Endometrium (tissue), 2 donors: ENCODE measurements around the gene ARFGAP3.

Source experiments
- FAIRE-seq: peaks from 2 replicates; lab custom pipeline; 2012; peaks lifted over from hg19 to GRCh38; lab: Jason Lieb, UNC
- donor health status: control.
- donor health status: control.

The ARFGAP3 gene, protein sequence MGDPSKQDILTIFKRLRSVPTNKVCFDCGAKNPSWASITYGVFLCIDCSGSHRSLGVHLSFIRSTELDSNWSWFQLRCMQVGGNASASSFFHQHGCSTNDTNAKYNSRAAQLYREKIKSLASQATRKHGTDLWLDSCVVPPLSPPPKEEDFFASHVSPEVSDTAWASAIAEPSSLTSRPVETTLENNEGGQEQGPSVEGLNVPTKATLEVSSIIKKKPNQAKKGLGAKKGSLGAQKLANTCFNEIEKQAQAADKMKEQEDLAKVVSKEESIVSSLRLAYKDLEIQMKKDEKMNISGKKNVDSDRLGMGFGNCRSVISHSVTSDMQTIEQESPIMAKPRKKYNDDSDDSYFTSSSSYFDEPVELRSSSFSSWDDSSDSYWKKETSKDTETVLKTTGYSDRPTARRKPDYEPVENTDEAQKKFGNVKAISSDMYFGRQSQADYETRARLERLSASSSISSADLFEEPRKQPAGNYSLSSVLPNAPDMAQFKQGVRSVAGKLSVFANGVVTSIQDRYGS

DNA sequence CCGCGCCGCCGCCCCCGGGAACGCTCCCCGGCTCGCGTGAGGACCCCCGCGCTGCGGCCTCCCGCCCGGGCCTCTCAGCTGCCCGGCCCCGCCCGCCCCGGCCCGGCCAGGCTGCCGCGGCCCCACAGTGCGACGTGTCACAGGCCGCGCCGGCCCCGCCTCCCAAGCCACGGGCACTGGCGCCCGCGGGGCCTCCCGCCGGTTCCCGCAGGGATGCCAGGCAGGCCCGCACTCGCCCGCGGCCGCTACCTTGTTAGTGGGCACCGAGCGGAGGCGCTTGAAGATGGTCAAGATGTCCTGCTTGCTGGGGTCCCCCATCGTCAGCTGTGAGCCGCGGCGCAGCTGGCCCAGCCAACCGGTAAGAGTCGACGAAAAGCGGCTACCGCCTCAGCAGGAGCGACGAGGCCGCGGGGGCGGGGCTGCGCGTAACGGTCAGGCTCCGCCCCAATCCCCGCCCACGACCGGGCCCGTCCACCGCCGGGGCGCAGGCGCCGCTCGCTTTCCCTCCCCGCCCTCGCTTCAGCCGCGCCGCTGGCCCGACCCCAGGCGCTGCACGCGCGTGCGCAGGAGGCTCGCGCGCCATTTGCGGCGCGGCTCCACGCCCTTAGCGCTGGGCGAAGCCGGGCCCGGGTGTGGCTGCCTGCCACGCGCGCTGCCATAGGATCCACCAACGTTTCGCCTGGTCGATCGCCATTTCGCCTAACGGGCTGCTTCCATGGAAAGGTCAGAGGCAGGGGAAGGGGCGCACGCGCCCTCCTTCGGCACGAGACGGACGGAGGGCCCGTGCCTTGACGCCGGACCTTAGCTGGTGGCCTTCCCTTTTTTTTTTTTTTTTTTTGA, at the start of gene ARFGAP3:
Gene ARFGAP3, minus strand, starts transcription at position 409 of the 840 bp plus-strand sequence. Its CDS starts 91 bp downstream, at position 318.
- no peak for FAIRE-seq

DNA sequence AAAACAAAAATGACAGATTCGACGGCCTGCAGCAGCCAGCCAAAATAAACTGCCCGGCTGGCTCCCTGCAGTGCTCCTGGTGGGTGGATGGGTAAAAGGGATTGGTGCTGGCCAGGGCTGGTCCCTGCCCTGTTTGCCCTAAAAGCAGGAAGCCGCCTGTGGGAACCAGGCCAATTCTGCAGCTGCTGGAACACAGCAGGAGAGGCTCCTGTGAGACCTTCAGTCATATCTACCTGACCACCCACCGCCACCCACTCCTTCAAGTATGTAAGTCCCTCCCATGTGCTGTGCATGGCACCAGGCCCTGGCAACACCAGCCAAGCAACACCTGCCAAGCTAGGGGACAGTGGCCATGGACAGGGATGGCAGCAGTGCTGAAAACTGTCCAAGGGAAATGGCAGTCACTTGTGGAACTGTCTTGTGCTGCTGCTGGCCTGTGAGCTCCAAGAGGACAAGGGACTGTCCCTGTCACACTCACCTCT, 48.7 kb upstream of the ARFGAP3 start:
- FAIRE-seq, result no peak

DNA sequence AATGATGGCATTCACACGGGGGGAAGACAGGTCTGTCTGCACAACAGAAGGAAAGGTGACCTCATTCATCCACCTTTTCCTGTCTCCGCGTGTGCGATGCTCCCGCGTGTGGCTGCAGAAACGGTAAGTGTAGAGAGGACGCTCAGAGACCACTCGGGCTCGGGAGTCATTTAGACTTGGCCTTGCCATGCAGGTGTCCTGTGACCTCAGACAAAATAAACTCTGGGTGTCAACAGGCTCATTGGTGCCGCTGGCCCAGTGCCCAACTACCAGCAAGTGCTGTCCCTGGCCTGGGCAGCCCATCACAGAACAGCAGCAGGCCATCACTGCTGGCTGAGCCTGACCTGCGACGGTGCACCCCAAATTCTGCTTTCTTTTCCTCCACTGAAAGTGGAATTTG, 48.1 kb upstream of the ARFGAP3 start:
- FAIRE-seq, result no peak

GRCh38 chr22:42904050-42904449, 47.0 kb upstream of the ARFGAP3 start:
- FAIRE-seq, result no peak

DNA sequence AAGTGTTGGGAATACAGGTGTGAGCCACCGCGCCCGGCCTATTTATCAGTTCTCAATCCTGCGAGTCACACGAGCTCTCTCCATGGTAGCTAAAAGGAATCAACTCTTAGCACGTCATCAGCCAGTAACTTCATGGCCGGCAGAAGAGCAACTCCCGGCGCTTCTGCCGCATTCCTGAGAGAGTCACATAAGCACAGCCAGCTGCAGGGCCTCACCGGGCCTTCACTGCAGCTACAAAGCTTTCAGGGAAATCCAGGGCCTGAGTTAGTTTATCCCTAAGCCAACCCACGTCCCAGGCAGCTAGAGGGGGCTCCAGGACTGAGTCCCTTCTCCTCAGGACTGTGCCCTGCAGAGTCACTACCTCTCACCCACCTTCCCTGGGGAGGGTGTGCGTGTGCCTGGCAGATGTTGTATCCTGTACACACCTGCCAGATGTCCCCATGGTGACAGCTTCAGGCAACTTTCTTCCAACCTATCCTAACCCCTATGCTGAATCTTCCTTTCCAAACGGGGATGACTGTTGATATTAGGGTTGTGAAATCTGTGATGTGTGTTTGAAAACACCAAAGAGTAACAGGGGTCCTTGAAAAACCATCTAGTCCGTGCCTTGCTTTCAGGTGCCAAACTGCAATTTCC, 45.9 kb upstream of the ARFGAP3 start:
- FAIRE-seq, result no peak

GRCh38 chr22:42901790-42902508, 44.9 kb upstream of the ARFGAP3 start:
- FAIRE-seq, result no peak

- FAIRE-seq, result no peak
Measured at GRCh38 chr22:42897960-42898359, 40.9 kb upstream of the ARFGAP3 start.

- no peak for FAIRE-seq
Measured at GRCh38 chr22:42895541-42895981, 38.5 kb upstream of the ARFGAP3 start.

DNA sequence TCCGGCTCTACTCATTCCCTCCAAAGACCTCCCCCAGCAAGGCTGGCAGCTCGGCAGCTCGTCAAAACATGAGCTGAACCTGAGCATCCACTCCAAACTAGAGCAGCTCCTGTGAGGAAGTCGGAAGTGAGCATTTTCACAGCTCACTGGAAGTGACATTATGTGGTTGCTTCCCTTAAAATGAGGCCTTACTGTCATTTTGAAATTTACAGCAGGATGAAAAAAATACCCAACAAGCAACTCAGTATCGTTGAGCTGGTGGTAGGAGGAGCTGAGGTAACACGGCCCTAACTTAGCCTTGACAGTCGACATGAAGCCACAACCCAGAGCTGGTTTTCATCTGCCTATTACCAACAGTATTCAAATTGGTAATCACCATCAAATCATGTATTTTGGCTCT, 38.0 kb upstream of the ARFGAP3 start:
- FAIRE-seq, result no peak

GRCh38 chr22:42893371-42894150, 36.5 kb upstream of the ARFGAP3 start:
- FAIRE-seq, result no peak

DNA sequence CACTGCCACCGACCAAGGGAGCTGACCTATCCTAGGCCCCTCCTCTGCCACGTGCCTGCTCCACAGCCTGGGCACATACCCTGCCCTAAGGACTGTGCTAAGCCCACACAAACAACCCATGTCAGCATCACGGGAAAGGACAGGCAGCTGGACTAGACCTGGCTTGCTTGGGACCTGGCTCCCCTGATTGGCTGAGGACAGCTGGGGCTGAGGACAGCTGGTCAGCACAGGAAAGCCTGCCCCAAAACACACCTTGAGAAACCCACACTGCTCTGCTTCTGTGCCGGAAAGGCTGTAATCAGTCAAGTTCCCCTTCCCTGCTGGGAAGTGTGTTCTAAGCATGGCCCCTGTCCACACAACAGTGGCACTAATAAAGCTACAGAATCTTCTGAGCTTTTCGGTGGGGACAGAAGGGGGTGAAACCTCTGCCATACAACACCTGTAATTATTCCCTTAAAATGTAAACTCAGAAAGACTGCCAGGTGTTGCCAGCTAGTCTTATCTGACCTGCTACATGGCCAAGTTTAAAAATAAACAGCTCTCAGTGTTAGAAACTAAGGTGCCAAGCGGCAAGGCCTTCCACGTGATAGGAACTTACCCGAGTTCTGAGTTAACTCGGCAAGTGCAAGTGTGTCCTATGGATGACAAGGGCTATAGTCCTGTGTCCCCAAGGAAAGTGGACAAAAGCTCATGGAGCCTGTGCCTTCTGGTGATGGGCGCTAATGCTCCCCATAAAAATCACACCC, 35.7 kb upstream of the ARFGAP3 start:
- FAIRE-seq, result no peak

DNA sequence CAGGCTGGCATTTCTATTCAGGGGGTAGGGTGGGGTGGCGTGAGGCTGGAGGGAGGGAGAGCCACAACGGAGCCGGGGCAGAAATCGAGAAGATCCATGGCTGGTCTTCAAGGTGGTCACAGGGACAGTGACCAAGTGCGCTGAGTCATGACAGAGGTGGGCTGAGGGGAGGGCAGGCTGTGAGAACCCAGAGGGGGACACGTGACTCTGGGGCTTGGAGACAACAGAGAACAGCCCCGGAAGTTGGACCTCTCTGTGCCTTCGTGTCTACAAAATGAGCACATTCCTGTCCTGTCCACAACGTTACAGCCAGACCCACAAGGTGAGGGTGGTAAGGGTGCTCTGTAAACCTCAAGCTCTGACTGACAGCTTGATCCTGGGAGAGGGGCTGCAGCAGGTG, 35.1 kb upstream of the ARFGAP3 start:
- no peak for FAIRE-seq

DNA sequence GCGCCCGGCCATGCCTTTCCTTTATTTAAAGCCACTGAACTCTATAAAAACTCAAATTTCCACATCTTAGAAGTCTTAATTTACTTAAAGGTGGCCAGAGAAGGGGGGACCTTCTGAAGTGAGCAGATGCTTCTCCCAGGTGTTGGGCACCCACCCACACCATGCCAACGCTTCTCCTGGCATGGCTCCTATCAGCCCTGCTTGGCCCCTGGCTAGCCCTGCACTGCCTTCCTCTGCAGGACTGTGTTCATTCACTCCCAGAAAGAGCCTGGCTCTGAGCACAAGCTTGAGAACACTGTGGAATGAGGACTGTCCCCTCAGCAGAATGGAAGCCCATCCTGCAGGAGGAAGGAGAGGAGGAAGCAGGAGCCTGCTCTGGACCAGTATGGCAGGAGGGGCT, 34.6 kb upstream of the ARFGAP3 start:
- FAIRE-seq, result no peak

GRCh38 chr22:42891008-42891407, 33.9 kb upstream of the ARFGAP3 start:
- FAIRE-seq, result no peak

- no peak for FAIRE-seq
Measured at GRCh38 chr22:42889304-42889703, 32.2 kb upstream of the ARFGAP3 start.

GRCh38 chr22:42887523-42888507, 30.7 kb upstream of the ARFGAP3 start:
- FAIRE-seq, result no peak

- no peak for FAIRE-seq
Measured at GRCh38 chr22:42887120-42887519, 30.0 kb upstream of the ARFGAP3 start.

DNA sequence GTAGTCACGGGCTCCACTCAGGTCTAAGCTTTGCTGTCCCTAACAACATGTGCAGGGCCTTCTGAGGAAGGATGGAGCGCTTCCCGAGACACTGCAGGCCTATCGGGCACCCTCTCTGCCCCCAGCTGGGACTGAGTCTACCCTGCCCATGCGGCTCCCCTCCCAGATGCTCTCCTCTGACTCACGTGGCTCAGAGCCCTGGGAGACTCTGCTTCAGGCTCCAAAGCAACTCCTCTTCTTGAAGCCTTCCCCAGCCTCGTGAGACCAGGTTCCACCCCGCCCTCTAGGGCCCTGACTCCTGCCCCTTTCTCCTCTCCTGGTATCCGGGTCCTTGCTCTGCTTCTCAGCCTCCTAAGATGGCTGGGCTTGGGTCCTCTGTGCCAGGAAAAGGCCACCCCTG, 28.4 kb upstream of the ARFGAP3 start:
- FAIRE-seq, result no peak
